Measurements from ENCODE around the gene RNF166. TPM values are rescaled to one million over a fixed set of nuclear protein-coding genes. Genes with fewer than 3 reads are reported as not detected.

RNF166 gene
- total RNA-seq, 2 experiments from 2014 or later, result 334 to 355 TPM

DNA sequence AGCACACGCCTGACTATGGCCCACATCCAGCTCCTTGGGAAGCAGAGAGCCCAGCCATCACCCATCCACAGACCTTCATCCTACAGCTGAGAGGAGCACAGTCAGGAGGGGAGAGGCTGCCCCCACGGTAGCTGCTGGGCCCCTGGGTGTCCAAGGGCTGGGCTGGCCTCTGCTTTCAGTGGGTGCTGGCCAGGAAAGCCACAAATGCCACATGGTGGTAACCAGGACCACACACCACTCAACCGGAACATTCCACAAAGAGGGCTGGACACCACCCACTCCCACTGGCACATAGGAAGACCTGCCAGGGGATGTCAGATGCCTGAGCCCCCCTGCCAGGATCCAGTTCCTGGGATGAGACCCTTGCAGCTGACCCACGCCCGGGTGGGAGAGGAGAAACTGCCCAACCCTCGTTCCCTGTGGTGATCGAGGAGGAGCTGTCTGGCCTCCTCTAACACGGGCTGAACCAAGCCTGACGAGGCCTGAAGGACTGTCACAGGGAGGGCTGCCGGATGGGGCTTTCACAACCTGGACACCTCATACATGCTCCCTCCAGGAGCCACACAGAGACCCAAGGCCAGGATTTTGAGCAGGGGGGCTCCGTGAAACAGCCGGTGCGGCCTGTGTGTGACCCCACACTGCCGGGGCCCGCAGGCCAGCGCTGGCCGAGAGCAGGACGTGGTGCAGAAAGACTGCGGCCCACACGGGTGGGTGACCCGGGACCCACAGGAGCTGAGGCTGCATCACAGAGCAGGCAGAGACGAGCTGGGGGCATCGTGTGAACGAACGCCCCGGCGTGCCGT lies 48.1 kb upstream of the RNF166 start:
- peaks cover 53% of the 10 kb centered on the region for H3K4me1 ChIP-seq (ENCODE audit: insufficient read depth, low read length)
- DNase-seq, result no peak
- Mint-ChIP-seq H3K9me3 (no peaks in the 10 kb centered on the region), H3K4me3 (no peak overlapping the region), H3K27ac (no peak overlapping the region), H3K27me3 (no peaks in the 10 kb centered on the region), H3K4me1 (ENCODE audit: low read depth) (peaks cover 13% of the 10 kb centered on the region), H3K36me3 (ENCODE audit: low read depth) (peaks cover 3% of the 10 kb centered on the region)
- H3K27me3 ChIP-seq (ENCODE audit: control insufficient read depth in 1 of 2, insufficient read depth in 2 of 2, low read length in 2 of 2), result no peaks in the 10 kb centered on the region
- H3K36me3 ChIP-seq (ENCODE audit: insufficient read depth, low read length), result peaks cover 19% of the 10 kb centered on the region
- ChIA-PET CTCF (no interaction called here), POLR2A (interaction anchor here (1.4 kb wide), 1 partner anchor 27 kb away, joined by 4 read pairs; no protein-coding TSS in a partner anchor)
- H3K27ac ChIP-seq (ENCODE audit: low read depth in 1 of 2, low read length in 2 of 2), result no peak overlapping the region
- intact Hi-C loops (cut with DNase I, micrococcal nuclease), result no loop called here
- TF ChIP-seq, protein P1, sequence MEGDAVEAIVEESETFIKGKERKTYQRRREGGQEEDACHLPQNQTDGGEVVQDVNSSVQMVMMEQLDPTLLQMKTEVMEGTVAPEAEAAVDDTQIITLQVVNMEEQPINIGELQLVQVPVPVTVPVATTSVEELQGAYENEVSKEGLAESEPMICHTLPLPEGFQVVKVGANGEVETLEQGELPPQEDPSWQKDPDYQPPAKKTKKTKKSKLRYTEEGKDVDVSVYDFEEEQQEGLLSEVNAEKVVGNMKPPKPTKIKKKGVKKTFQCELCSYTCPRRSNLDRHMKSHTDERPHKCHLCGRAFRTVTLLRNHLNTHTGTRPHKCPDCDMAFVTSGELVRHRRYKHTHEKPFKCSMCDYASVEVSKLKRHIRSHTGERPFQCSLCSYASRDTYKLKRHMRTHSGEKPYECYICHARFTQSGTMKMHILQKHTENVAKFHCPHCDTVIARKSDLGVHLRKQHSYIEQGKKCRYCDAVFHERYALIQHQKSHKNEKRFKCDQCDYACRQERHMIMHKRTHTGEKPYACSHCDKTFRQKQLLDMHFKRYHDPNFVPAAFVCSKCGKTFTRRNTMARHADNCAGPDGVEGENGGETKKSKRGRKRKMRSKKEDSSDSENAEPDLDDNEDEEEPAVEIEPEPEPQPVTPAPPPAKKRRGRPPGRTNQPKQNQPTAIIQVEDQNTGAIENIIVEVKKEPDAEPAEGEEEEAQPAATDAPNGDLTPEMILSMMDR (IDR thresholded peaks at IDR 0.05), result no peak
- H3K9me3 ChIP-seq (ENCODE audit: control insufficient read depth in 1 of 2, insufficient read depth in 1 of 2, low read length in 2 of 2), result peaks cover 0 to 13% of the 10 kb centered on the region in 2 experiments
- ATAC-seq (ENCODE audit: poor library complexity), result no peak
- no peak overlapping the region for H3K4me3 ChIP-seq (ENCODE audit: low read length)

DNA sequence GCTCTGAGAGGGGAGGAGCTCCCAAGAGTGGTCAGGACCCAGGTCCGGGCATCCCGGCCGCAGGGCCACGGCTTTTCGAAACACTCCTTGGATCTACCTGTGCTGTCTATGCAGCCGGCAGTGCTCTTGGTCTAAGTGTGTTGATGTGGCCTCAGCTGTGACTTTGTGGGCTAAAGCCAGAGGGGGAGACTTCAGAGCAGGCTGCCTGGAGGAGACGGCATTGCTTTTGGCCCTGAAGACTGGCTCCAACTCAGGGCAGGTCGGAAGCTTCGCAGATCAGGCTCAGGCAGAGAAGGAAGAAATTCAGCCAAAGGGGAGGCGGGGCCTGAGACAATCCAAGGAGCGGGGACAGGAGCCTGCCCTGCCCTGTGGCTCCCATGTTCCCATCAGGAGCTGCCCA lies 47.4 kb upstream of the RNF166 start:
- ATAC-seq (ENCODE audit: poor library complexity), result no peak
- TF ChIP-seq, protein P1 (IDR thresholded peaks at IDR 0.05), result no peak
- no peak overlapping the region for H3K4me3 ChIP-seq (ENCODE audit: low read length)
- no peak overlapping the region for H3K4me3 Mint-ChIP-seq
- DNase-seq, result no peak
- H3K36me3 ChIP-seq (ENCODE audit: insufficient read depth, low read length), result peaks cover 20% of the 10 kb centered on the region
- H3K4me1 Mint-ChIP-seq (ENCODE audit: low read depth), result peaks cover 6% of the 10 kb centered on the region
- ChIA-PET POLR2A (interaction anchor here (1.4 kb wide), 1 partner anchor 27 kb away, joined by 4 read pairs; no protein-coding TSS in a partner anchor), CTCF (no interaction called here)
- peaks cover 0 to 7% of the 10 kb centered on the region in 2 experiments for H3K9me3 ChIP-seq (ENCODE audit: control insufficient read depth in 1 of 2, insufficient read depth in 1 of 2, low read length in 2 of 2)
- intact Hi-C loops (cut with DNase I, micrococcal nuclease), result no loop called here
- no peak overlapping the region for H3K27ac ChIP-seq (ENCODE audit: low read depth in 1 of 2, low read length in 2 of 2)
- H3K4me1 ChIP-seq (ENCODE audit: insufficient read depth, low read length), result peaks cover 45% of the 10 kb centered on the region
- H3K36me3 Mint-ChIP-seq (ENCODE audit: low read depth), result no peaks in the 10 kb centered on the region
- H3K27me3 ChIP-seq (ENCODE audit: control insufficient read depth in 1 of 2, insufficient read depth in 2 of 2, low read length in 2 of 2), result no peaks in the 10 kb centered on the region
- no peaks in the 10 kb centered on the region for H3K9me3 Mint-ChIP-seq
- no peaks in the 10 kb centered on the region for H3K27me3 Mint-ChIP-seq
- H3K27ac Mint-ChIP-seq, result no peak overlapping the region

DNA sequence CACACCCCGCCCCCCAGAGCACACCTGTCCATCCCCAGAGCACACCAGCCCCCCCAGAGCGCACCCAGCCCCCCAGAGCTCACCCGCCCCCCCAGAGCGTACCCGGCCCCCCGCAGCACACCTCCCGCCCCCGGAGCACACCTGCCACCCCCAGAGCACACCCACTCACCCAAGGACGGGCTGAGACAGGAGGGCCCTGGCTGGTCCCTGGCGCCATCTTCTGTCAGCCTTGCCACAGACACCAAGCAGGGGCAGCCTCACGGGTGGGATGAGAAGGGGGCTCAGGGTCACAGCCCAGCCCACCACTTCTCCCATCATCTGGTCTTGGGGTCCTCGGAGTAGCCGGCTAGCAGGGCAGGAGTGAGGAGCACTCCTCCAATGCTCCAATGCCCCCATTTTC lies 47.0 kb upstream of the RNF166 start:
- no peak for ATAC-seq (ENCODE audit: poor library complexity)
- H3K4me3 Mint-ChIP-seq, result no peak overlapping the region
- H3K27me3 Mint-ChIP-seq, result no peaks in the 10 kb centered on the region
- H3K4me1 ChIP-seq (ENCODE audit: insufficient read depth, low read length), result peaks cover 41% of the 10 kb centered on the region
- no peak overlapping the region for H3K27ac Mint-ChIP-seq
- H3K36me3 Mint-ChIP-seq (ENCODE audit: low read depth), result no peaks in the 10 kb centered on the region
- H3K36me3 ChIP-seq (ENCODE audit: insufficient read depth, low read length), result peaks cover 24% of the 10 kb centered on the region
- no peaks in the 10 kb centered on the region for H3K9me3 Mint-ChIP-seq
- intact Hi-C loops (cut with DNase I, micrococcal nuclease), result no loop called here
- no peak for DNase-seq
- POLR2A ChIA-PET, result no interaction called here
- H3K4me3 ChIP-seq (ENCODE audit: low read length), result no peak overlapping the region
- H3K9me3 ChIP-seq (ENCODE audit: control insufficient read depth in 1 of 2, insufficient read depth in 1 of 2, low read length in 2 of 2), result peaks cover 0 to 3% of the 10 kb centered on the region in 2 experiments
- H3K27me3 ChIP-seq (ENCODE audit: control insufficient read depth in 1 of 2, insufficient read depth in 2 of 2, low read length in 2 of 2), result no peaks in the 10 kb centered on the region
- peaks cover 3% of the 10 kb centered on the region for H3K4me1 Mint-ChIP-seq (ENCODE audit: low read depth)
- TF ChIP-seq, protein P1 (IDR thresholded peaks at IDR 0.05), result no peak
- no peak overlapping the region for H3K27ac ChIP-seq (ENCODE audit: low read depth in 1 of 2, low read length in 2 of 2)
- CTCF ChIA-PET, result no interaction called here

All from CD4-positive, alpha-beta T cell (primary cell).